ENCODE data around the gene SLC41A3.
"Not testable (repeated sequence)": the region's sequence is repeated elsewhere in the genome, so short reads cannot be mapped to it uniquely, and the experiment has no call there.

Gene SLC41A3

DNA sequence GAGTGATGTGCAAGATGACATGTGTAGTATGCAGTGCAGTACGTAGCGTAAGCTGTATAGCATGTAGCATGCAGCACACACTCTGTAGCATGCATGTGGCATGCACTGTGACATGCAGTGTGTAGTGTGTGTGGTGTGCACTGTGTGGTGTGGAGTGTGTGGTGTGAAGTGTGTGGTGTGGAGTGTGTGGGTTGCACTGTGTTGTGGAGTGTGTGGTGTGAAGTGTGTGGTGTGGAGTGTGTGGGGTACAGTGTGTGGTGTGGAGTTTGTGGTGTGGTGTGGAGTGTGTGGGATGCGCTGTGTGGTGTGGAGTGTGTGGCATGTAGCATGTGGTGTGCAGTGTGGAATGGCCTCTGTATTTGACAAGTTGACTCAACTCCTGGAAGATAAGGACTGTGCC is 75.7 kb downstream of the SLC41A3 start:
- no peak for DNase-seq (ENCODE audit: low read depth in 1 of 2, low spot score in 1 of 2)

DNA sequence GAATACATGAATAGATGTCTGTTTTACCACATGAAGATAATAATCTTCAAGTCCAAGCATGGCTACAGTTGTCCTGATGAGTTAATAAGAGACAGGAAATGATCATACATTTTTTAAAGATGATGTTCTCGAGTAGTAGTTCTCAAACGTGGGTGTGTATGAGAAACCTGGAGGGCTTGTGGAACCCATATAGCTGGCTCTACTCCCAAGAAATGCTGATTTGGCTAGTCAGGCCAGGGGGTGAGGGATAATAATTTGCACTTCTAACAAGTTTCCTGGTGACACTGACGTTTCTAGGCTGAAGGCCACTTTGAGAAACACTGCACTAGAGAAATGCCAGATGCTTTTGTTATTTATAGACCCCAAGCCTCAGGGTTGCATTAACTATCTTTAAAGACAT is 78.0 kb downstream of the SLC41A3 start:
- DNase-seq (ENCODE audit: low read depth in 1 of 2, low spot score in 1 of 2), result no peak

DNA sequence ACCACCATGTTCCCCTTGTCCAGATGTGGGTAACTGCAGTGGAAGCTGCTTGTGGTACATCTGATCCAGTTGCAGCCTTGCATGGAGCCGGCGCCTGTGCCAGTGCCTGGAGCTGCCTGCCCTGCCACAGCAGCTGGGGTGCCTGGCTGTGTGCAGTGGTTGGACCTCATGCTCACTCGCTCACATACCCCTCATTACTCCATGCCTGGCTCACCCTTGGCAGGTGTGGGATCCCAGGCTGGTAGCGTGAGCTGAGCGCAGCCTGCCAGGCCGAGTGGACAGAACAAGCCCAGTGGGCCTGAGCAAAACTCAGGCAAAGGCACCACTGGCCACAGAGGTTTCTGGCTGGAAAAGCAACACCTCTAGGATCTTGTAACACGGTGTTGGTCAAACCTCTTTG is 79.2 kb downstream of the SLC41A3 start:
- no peak for DNase-seq (ENCODE audit: low read depth in 1 of 2, low spot score in 1 of 2)

DNA sequence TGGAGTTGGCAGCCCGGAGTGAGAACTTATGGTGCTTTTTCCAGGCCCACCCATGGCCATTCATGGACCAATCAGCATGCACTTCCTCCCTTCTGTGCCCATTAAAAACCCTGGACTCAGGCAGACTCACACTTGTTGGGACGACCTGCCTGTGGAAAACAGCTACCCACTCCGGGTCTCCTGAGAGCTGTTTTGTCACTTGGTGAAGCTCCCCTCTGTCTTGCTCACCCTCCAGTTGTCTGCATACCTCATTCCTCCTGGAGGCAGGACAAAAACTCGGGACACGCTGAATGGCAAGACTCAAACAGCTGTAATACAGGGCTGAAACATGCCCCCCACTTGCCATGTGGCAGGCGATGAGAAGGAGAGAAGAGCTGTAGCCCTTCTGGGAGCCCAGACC is 79.7 kb downstream of the SLC41A3 start:
- no peak for DNase-seq (ENCODE audit: low read depth in 1 of 2, low spot score in 1 of 2)

DNA sequence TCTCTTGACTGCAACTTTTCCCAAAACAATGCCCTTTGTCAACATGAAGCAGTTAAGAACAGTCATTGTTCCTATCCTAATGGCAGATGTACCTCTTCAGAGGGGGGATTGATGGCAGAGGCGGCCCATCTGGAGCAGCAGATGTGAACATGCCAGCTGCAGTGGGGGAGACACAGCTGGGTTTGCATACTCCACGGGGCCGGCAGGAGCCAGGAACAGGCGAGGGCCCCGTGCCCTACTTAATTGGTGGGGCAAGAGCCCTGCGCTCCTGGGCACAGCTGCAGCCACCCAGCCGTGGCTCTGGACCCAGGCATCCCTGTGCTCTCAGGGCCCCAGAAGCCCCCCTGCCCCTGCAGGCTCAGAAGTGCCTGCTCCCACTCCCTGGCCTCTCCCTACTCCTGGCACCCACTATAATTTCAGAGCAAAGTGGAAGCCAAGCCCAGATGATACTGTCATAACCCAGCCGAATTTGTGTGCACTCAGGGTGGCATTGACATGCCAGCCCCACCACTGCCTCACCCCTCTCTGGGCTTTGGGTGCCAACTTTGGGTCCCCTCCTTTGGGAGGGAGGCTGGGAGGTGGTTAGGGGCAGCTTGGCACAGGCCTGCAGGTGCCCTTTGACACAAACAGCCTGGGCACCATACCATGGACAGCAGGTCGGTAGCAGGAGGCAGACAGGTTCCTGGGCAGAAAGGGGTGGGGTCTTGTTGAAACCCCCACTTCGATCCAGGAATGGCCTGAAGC is 80.3 kb downstream of the SLC41A3 start:
- DNase-seq (ENCODE audit: low read depth in 1 of 2, low spot score in 1 of 2), result no peak

DNA sequence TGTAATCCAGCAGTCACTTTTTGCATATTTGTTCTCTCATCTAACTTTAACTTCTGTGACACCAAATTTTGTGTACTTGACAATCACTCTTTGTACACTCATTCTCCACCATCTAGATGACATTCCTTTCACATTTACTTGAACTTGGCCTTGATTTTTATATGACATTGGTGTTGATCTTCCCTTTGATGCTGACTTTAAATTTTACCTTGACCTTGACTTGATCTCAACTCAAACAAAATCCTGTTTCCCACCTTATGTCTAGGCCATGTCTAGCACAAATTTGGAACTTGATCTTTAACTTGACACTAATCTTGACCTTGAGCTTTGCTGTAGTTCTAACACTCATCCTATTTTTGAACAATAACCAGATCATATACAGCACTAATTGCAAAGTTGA is 81.7 kb downstream of the SLC41A3 start:
- no peak for DNase-seq (ENCODE audit: low read depth in 1 of 2, low spot score in 1 of 2)

DNA sequence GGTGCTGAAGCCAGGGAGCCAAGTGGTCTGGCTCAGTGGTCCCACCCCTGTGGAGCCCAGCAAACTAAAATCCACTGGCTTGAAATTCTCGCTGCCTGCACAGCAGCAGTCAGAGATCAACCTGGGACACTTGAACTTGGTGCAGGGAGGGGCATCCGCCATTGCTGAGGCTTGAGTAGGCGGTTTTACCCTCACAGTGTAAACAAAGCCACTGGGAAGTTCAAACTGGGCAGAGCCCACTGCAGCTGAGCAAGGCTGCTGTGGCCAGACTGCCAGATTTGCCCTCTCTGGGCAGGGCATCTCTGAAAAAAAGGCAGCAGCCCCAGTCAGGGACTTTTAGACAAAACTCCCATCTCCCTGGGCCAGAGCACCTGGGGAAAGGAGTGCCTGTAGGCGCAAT is 87.2 kb downstream of the SLC41A3 start:
- not testable (repeated sequence) for DNase-seq (ENCODE audit: low read depth in 1 of 2, low spot score in 1 of 2)

DNA sequence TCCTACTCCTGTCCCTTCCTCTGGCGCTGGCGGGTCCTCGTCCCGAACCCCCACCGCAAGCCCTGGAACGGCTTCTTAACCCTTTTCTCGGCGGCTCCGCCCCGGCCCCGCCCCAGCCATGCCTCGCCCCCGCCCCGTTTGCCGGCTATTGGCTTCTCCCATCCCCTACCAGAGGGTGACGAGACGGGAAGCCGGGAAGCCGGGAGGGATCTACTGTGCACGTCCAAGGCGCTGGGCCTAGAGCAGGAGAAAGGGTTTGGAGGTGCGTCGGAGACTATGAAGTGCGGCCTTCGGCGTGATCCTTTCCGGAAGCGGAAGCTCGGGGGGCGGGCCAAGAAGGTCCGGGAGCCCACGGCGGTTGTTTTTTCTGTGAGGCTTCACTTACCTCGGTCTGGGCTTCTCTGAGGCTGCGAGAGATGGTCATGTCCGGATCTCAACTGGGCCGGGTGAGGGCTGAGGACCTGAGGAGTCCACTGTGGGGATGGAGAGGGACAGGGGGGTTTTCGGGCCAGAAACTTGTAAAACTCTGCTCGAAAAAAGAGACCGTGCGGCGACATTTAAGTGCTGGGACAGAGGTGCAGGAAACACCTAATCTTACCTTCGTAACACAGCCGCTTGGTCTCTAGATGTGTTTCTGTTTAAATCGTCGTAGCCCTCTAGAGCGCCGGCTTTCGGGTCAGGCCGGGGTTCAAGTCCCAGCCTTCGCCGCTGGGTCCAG is 93.5 kb downstream of the SLC41A3 start:
- peak; percentile 44 to 47 for DNase-seq (ENCODE audit: low read depth in 1 of 2, low spot score in 1 of 2)

DNA sequence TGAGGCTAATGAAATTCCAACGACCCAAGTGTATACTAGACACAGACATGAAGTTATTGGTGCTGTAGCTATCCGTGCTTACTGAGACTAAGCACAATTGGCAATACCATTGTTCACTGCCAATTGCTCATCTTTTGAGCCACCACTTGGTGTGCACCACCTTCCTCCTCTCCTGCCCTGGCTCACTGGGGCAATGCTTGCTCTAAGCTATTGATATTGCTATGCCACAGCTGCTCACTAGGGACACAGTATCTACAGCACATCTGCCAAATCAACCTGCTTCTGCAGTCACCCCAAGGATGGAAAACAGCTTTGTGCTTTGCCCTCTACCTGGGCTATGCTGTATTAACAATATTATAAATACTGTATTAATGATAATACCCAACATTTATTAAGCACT is 99.0 kb downstream of the SLC41A3 start:
- not testable (repeated sequence) for DNase-seq (ENCODE audit: low read depth in 1 of 2, low spot score in 1 of 2)

DNA sequence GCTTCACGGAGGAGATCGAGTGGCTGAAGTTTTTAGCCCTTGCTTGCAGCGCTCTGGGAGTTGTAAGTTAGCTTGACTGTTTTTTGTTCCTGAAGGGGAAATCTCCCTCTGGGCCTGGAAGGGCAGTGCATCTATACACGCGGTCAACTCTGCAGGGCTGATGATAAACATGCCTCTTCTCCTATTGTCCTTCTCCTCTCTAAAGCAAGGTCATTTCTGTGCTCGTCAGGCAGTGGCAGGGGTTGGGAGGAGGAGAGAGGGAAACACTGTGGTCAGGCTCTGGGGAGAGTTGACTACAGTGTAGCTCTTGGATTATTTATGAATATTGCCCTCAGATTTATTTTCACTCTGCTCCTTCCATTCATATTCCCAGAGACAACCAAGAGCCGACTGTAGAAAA is 106.8 kb downstream of the SLC41A3 start:
- not testable (repeated sequence) for DNase-seq (ENCODE audit: low read depth in 1 of 2, low spot score in 1 of 2)

DNA sequence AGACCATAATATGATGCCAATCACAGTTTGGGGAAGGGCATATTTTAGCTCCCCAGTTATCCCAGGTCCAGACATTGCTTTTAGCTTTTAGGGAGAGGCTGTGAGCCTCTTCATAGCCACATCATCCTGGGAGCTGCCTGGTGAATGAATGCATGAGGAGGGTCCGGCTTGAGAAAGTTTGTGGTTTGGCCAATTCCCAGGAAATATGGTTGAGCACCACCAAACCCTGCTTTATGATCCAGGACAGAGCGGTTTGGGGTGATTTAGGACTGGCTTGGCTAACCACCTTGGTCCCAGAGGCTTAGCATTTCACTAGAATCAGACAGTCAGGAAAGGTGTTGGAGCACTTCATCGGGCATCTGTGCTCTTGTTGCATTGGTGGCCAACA is 107.9 kb downstream of the SLC41A3 start:
- DNase-seq (ENCODE audit: low read depth in 1 of 2, low spot score in 1 of 2), result not testable (repeated sequence)

DNA sequence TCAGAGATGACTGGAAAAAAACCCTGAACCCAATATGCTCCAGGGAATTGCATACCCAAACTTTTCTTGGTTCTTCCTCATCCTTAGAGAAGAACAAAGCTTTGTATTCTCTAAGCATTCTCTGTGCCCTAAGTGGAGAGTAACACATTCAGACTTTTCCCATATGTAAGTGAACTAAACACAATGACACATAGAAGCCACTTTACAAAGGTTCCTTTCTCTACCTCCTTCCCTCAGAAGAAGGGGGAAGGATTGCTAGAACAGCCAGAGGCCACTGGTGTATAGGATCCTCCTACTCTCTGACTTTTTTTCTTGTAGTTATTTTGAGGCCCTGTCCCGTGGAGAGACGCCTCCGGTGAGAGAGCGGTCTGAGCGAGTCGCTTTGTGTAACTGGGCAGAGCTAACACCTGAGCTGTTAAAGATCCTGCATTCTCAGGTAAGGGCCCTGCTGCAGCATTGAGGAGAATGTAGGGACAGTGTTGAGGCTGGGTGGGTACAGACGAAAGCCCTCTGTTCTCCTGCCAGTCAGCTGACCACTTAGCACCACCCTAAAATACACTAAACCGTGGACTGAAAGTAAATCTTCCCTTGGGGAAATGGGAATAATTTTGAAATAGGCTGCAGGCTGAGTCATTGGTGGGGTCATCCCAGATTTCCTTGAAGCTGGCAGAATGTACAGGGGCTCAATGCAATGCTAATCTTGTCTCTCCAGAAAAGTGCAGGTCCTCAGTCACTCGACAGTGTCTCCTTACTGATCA is 108.5 kb downstream of the SLC41A3 start:
- not testable (repeated sequence) for DNase-seq (ENCODE audit: low read depth in 1 of 2, low spot score in 1 of 2)

DNA sequence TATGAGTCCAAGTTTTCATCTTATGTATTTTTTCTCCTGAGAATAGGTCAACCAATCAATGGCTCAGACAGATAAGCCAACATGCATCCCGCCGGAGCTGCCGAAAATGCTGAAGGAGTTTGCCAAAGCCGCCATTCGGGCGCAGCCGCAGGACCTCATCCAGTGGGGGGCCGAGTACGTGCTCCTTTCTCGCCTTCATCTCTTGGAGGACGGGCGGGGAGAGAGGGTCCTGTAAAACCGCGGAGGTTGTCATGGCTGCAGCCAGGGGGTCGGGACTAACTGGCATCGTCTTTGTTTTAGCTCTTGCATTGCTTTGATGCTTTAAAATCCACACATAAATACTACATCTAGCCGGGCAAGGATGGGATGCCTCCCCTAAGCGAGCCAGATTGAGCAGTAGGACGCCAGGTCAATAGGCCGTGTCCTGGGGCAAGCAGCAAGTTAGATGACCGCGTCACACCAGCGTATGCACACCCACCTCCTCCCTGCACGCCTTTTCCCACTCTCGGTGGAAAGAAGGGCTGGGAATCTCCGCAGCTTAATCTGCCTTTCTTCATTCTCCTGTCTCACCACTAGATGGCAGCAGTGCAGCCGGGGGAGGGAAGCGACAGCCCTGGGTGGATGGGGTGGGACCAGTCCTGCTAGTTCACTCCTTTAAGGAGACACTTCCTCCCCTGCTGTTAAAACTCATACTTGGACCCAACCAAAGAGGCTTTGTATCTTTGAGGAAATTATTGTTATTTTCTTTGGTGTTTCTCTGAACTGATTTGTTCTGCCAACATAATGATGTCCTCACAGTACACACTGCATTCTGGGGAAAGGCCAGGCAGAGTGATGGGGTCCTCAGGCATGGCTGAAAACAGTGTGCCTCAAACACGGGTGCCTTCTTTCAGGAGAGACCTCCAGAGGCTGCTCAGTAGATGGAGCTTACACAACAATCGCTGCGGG is 111.7 kb downstream of the SLC41A3 start:
- DNase-seq (ENCODE audit: low read depth in 1 of 2, low spot score in 1 of 2), result not testable (repeated sequence)

DNA sequence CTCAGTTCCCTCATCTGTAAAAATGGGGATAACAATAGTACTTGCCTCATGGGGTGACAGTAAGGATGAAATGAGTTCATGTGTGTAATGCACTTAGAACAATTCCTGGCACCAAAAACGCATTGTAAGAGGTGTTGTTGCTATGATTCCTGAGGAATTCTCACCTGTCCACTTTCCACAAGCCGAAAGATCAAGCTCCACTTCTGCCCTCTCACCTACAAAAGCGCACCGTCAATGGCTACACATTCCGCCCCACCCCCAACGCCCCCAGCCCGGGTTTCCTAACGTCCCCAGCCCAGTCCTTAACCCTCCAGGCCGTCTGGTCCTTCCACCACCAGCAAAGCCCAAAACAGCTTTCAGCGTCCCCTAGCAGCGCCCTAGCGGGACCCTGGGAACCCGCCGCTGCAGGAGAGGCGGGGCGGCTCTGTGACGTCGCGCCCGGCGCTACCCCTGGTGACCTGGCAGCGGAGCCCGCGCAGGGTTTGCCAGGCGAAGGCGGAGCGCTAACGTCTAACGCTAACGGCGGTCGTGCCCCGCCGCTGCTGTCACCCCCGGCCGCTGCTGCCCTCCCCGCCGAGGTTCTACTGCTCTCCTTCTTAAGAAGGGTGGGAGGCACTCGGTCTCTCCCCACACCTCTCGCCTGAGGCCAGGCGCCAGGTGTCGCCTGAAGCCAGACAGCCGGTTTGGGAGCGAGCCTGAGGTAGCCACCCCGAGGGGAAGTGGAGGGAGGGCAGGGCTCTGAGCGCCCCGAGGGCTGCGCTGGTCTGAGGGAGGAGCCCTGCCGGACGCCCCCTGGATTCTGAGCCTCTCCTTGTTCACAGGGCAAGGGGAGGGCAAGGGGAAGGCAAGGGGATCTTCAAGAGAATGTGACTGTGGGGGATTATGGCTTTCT is 115.0 kb downstream of the SLC41A3 start, which contains the start of gene ROPN1B:
ROPN1B (plus strand) TSS at position 478 of the 892 bp plus-strand sequence. CDS start 2,877 bp downstream, outside the sequence.
- not testable (repeated sequence) for DNase-seq (ENCODE audit: low read depth in 1 of 2, low spot score in 1 of 2)

DNA sequence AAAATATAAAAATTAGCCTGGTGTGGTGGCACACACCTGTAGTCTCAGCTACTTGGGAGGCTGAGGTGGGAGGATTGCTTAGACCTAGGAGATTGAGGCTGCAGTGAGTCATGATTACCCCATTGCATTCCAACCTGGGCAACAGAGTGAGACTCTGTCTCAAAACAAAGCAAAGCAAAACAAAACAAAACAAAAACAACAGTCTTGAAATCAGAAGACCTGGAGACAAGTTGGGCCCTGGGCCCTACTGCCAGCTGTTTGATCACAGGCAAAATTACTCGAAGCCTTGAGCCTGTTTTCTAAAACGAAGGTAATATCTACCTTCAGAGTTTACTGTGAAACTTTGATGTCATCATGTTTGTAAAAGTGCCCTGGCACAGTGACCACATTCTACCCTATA is 115.8 kb downstream of the SLC41A3 start:
- DNase-seq (ENCODE audit: low read depth in 1 of 2, low spot score in 1 of 2), result not testable (repeated sequence)

DNA sequence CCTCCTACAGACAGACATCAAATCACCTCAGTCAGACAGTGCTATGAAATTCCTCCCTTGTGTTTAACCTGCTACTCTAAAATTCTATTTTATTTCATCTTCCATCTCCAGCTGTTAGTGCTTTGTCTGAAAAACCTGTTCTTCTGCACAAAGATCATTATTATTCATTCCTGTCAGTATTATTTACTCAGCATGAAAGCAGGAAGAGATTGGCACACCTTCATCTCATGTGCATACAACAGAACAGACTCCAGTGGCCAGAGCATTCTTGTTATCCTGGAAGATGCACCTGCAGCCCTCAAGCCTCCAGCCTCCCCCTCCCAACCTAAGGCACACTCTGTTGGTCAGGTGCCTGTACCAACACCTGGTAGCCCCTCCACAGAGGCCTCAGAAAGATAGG is 116.8 kb downstream of the SLC41A3 start:
- no peak for DNase-seq (ENCODE audit: low read depth in 1 of 2, low spot score in 1 of 2)

DNA sequence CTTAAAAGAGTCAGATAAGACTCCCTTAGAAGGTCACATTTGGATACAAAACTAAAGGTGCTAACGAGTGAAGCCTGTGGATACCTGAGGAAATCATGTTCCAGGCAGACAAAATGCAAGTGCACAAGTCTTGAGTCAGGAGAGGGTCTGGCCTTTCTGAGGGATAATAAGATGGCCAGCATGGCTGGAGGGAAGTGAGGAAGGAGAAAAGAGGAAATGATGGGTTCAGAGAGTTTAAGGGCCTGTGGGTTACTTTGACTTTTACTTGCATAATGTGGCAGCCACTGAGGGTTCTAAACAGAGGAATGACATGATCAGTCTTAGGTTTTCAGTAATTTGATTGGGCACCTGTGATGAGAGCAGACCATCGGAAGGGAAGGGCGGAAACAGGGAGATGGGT is 118.4 kb downstream of the SLC41A3 start:
- no peak for DNase-seq (ENCODE audit: low read depth in 1 of 2, low spot score in 1 of 2)

DNA sequence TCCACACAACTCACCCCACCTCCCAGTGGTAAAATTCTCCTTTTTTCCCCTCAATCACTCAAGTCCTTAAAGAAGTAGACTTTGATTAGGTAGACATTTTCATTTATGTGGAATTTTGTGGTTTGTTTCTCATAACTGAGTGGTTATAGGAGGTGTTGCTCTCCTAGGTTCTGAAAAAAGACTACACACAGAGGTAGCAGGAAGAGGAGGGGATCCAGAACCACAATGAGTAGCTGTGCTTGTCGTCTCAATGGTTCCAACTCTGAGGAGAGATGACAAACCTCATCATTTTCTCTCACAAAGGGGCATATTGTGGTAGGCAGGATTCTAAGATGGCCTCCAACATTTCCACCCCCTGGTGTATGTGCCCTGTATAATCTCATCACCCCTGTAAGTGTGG is 120.1 kb downstream of the SLC41A3 start:
- not testable (repeated sequence) for DNase-seq (ENCODE audit: low read depth in 1 of 2, low spot score in 1 of 2)

DNA sequence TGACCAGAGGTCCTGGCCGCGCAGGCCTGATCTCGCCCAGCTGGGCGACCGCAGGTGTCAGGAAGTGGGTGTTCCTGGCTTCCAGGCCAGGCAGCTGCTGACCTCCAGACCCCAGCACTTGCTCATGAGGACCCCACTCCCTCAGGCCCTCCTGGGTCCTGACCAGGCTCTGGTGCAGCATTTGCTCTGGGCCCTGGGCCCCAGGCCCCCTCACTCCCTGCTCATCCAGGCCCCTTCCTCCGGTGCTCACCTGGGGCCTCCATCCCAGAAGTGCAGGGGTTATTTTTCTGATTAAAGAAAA is 122.7 kb downstream of the SLC41A3 start:
- DNase-seq (ENCODE audit: low read depth in 1 of 2, low spot score in 1 of 2), result no peak
